ENCODE data around the gene DYNC2I2.
"Not testable (repeated sequence)": the region's sequence is repeated elsewhere in the genome, so short reads cannot be mapped to it uniquely, and the experiment has no call there.

DYNC2I2 gene

GRCh38 chr9:128675382-128675781 is 18.7 kb upstream of the DYNC2I2 start:
- H3K9ac ChIP-seq (ENCODE audit: low read depth, low read length, poor library complexity, severe bottlenecking) = no peak overlapping the region
- H3K36me3 ChIP-seq (ENCODE audit: insufficient read depth, low read length) = no peaks in the 10 kb centered on the region
- no peak overlapping the region for H3K4me3 ChIP-seq (ENCODE audit: low read length, poor library complexity, severe bottlenecking)
- no peaks in the 10 kb centered on the region for H4K20me1 ChIP-seq (ENCODE audit: insufficient read depth, low read length, poor library complexity, severe bottlenecking)
- no peak overlapping the region for H3K4me2 ChIP-seq (ENCODE audit: low read depth, low read length, poor library complexity, severe bottlenecking)
- H3K4me1 ChIP-seq (ENCODE audit: insufficient read depth, low read length, poor library complexity, severe bottlenecking) = no peaks in the 10 kb centered on the region
- no peaks in the 10 kb centered on the region for H3K27me3 ChIP-seq (ENCODE audit: insufficient read depth, low read length, poor library complexity, severe bottlenecking)
- H2AFZ ChIP-seq (ENCODE audit: low read length) = no peak overlapping the region
- no peaks in the 10 kb centered on the region for H3K9me3 ChIP-seq (ENCODE audit: insufficient read depth, low read depth, low read length)
- no peaks in the 10 kb centered on the region for H3K79me2 ChIP-seq (ENCODE audit: insufficient read depth, low read length)
- no peaks in the 10 kb centered on the region for H3K9me2 ChIP-seq (replicated peaks; ENCODE audit: low read depth, low read length)
- no peaks in the 10 kb centered on the region for H3F3A ChIP-seq (ENCODE audit: low read depth)
- TF ChIP-seq CTCF (conservative IDR thresholded peaks at IDR 0.05; ENCODE audit: low read length) (no peak), EZH2phosphoT487 (IDR thresholded peaks at IDR 0.05; ENCODE audit: borderline replicate concordance) (no peak)

GRCh38 chr9:128669786-128670185 is 13.1 kb upstream of the DYNC2I2 start:
- Histone ChIP-seq H3K36me3 (ENCODE audit: insufficient read depth, low read length) (no peaks in the 10 kb centered on the region), H3K4me2 (ENCODE audit: low read depth, low read length, poor library complexity, severe bottlenecking) (no peak overlapping the region), H3K9me3 (ENCODE audit: insufficient read depth, low read depth, low read length) (no peaks in the 10 kb centered on the region), H3K4me3 (ENCODE audit: low read length, poor library complexity, severe bottlenecking) (no peak overlapping the region), H3F3A (ENCODE audit: low read depth) (no peaks in the 10 kb centered on the region), H3K9ac (ENCODE audit: low read depth, low read length, poor library complexity, severe bottlenecking) (no peak overlapping the region), H3K27me3 (ENCODE audit: insufficient read depth, low read length, poor library complexity, severe bottlenecking) (no peaks in the 10 kb centered on the region), H3K4me1 (ENCODE audit: insufficient read depth, low read length, poor library complexity, severe bottlenecking) (no peaks in the 10 kb centered on the region), H3K9me2 (replicated peaks; ENCODE audit: low read depth, low read length) (no peaks in the 10 kb centered on the region), H4K20me1 (ENCODE audit: insufficient read depth, low read length, poor library complexity, severe bottlenecking) (no peaks in the 10 kb centered on the region), H2AFZ (ENCODE audit: low read length) (no peak overlapping the region), H3K79me2 (ENCODE audit: insufficient read depth, low read length) (no peaks in the 10 kb centered on the region)
- TF ChIP-seq CTCF (conservative IDR thresholded peaks at IDR 0.05; ENCODE audit: low read length) = no peak
- no peak for TF ChIP-seq EZH2phosphoT487 (IDR thresholded peaks at IDR 0.05; ENCODE audit: borderline replicate concordance)

DNA sequence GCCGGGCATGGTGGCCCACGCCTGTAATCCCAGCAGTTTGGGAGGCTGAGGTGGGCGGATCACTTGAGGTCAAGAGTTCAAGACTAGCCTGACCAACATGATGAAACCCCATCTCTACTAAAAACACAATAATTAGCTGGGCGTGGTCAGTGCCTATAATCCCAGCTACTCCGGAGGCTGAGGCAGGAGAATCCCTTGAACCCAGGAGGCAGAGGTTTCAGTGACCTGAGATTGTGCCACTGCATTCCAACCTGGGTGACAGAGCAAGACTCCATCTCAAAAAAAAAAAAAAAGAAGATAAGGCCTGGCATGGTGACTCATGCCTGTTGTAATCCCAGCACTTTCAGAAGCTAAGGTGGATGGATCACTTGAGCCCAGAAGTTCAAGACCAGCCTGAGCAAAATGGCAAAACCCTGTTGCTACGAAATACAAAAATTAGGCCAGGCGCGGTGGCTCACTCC is 9.9 kb upstream of the DYNC2I2 start:
- H3K9ac ChIP-seq (ENCODE audit: low read depth, low read length, poor library complexity, severe bottlenecking); H3K4me1 ChIP-seq (ENCODE audit: insufficient read depth, low read length, poor library complexity, severe bottlenecking); H2AFZ ChIP-seq (ENCODE audit: low read length); H4K20me1 ChIP-seq (ENCODE audit: insufficient read depth, low read length, poor library complexity, severe bottlenecking); H3K4me2 ChIP-seq (ENCODE audit: low read depth, low read length, poor library complexity, severe bottlenecking); H3K36me3 ChIP-seq (ENCODE audit: insufficient read depth, low read length); H3K79me2 ChIP-seq (ENCODE audit: insufficient read depth, low read length); H3F3A ChIP-seq (ENCODE audit: low read depth); H3K9me2 ChIP-seq (replicated peaks; ENCODE audit: low read depth, low read length); H3K4me3 ChIP-seq (ENCODE audit: low read length, poor library complexity, severe bottlenecking); H3K27me3 ChIP-seq (ENCODE audit: insufficient read depth, low read length, poor library complexity, severe bottlenecking); H3K9me3 ChIP-seq (ENCODE audit: insufficient read depth, low read depth, low read length): not testable (repeated sequence)

- no peak for TF ChIP-seq EZH2phosphoT487 (IDR thresholded peaks at IDR 0.05; ENCODE audit: borderline replicate concordance)
- TF ChIP-seq CTCF (conservative IDR thresholded peaks at IDR 0.05; ENCODE audit: low read length) = no peak
- H3K9ac ChIP-seq (ENCODE audit: low read depth, low read length, poor library complexity, severe bottlenecking) = no peak overlapping the region
- H3K9me3 ChIP-seq (ENCODE audit: insufficient read depth, low read depth, low read length) = no peaks in the 10 kb centered on the region
- H3K4me1 ChIP-seq (ENCODE audit: insufficient read depth, low read length, poor library complexity, severe bottlenecking) = no peaks in the 10 kb centered on the region
- no peak overlapping the region for H3K4me3 ChIP-seq (ENCODE audit: low read length, poor library complexity, severe bottlenecking)
- no peaks in the 10 kb centered on the region for H3K36me3 ChIP-seq (ENCODE audit: insufficient read depth, low read length)
- H3K27me3 ChIP-seq (ENCODE audit: insufficient read depth, low read length, poor library complexity, severe bottlenecking) = no peaks in the 10 kb centered on the region
- H3K4me2 ChIP-seq (ENCODE audit: low read depth, low read length, poor library complexity, severe bottlenecking) = no peak overlapping the region
- H3K9me2 ChIP-seq (replicated peaks; ENCODE audit: low read depth, low read length) = no peaks in the 10 kb centered on the region
- H3F3A ChIP-seq (ENCODE audit: low read depth) = no peaks in the 10 kb centered on the region
- H3K79me2 ChIP-seq (ENCODE audit: insufficient read depth, low read length) = no peaks in the 10 kb centered on the region
- H4K20me1 ChIP-seq (ENCODE audit: insufficient read depth, low read length, poor library complexity, severe bottlenecking) = no peaks in the 10 kb centered on the region
- H2AFZ ChIP-seq (ENCODE audit: low read length) = no peak overlapping the region
These were observed 1.1 kb upstream of the DYNC2I2 start for GRCh38 chr9:128657796-128658195.
